ENCODE results near the gene FOXA1. TPM values are rescaled to one million over a fixed set of nuclear protein-coding genes. Genes with fewer than 3 reads are reported as not detected.

FOXA1 gene
- total RNA-seq, 1 experiment from 2014 or later: 0.07 TPM

GRCh38 chr14:37622231-37622923 is 27.3 kb upstream of the FOXA1 start:
- Histone ChIP-seq H3K4ac (ENCODE audit: low read depth, low read length) (no peak overlapping the region), H3K27me3 (ENCODE audit: insufficient read depth, low read length) (peaks cover 16% of the 10 kb centered on the region; the same call in 1 of the 2 replicates), H3K79me2 (ENCODE audit: insufficient read depth, low read length) (no peaks in the 10 kb centered on the region), H2BK20ac (ENCODE audit: low read depth, low read length, poor library complexity, severe bottlenecking) (no peak overlapping the region), H2BK5ac (ENCODE audit: insufficient read length, low read length) (no peak overlapping the region), H2BK12ac (ENCODE audit: insufficient read length, low read depth, low read length) (no peak overlapping the region), H4K8ac (replicated peaks; ENCODE audit: insufficient read length, low read depth, low read length) (no peak overlapping the region), H3K18ac (ENCODE audit: insufficient read length, low read depth, low read length) (no peak overlapping the region), H2BK120ac (ENCODE audit: low read depth, low read length, poor library complexity, severe bottlenecking) (no peak overlapping the region), H2AK5ac (ENCODE audit: insufficient read length, low read length) (no peak overlapping the region), H3K9me3 (ENCODE audit: control insufficient read depth, low read depth, low read length) (no peaks in the 10 kb centered on the region), H3T11ph (ENCODE audit: low read length) (no peak overlapping the region), H3K23me2 (ENCODE audit: insufficient read length, low read depth, low read length, poor library complexity, severe bottlenecking) (peaks cover 9% of the 10 kb centered on the region), H3K9ac (ENCODE audit: extremely low read depth, insufficient read length, low read length) (no peak overlapping the region), H4K5ac (ENCODE audit: insufficient read length, low read depth, low read length) (no peak overlapping the region), H4K20me1 (ENCODE audit: control insufficient read depth, insufficient read depth, insufficient read length) (no peaks in the 10 kb centered on the region), H3K56ac (ENCODE audit: insufficient read length, low read depth, low read length) (no peak overlapping the region), H4K91ac (ENCODE audit: insufficient read length, low read depth, low read length) (no peak overlapping the region), H2AFZ (ENCODE audit: low read length) (no peak overlapping the region), H3K79me1 (ENCODE audit: insufficient read depth, low read depth, low read length, poor library complexity, severe bottlenecking) (no peaks in the 10 kb centered on the region), H3K27ac (ENCODE audit: insufficient read length, low read depth, low read length) (no peak overlapping the region), H2BK15ac (ENCODE audit: low read depth, low read length) (no peak overlapping the region), H3K4me1 (ENCODE audit: insufficient read depth, low read length) (no peaks in the 10 kb centered on the region), H3K23ac (ENCODE audit: insufficient read length, low read depth, low read length) (no peak overlapping the region), H3K14ac (ENCODE audit: insufficient read depth, low read length) (peak overlapping the region; percentile 85), H3K4me2 (ENCODE audit: insufficient read depth, insufficient read length, low read length) (peak overlapping the region; percentile 56)
- peak overlapping the region; percentile 56 to 77 for H3K4me3 Mint-ChIP-seq
- no CpG with 5 or more reads among the region's 81 CpGs for WGBS (ENCODE audit: extremely low coverage, insufficient read length, low lambda C conversion rate)
- H3K27ac Mint-ChIP-seq: no peak overlapping the region
- TF ChIP-seq CTCF (conservative IDR thresholded peaks at IDR 0.05): peak; percentile 27; the same call in 1 of the 3 replicates
- peaks cover 3% of the 10 kb centered on the region in 2 experiments; a peak in 2 of 4 replicates for H3K4me1 Mint-ChIP-seq
- H3K27me3 Mint-ChIP-seq (ENCODE audit: low read depth): peaks cover 78% of the 10 kb centered on the region
- H3K36me3 Mint-ChIP-seq (ENCODE audit: insufficient read depth in 1 of 3, low read depth in 3 of 3): no peaks in the 10 kb centered on the region; a peak in 1 of 7 replicates
- no peaks in the 10 kb centered on the region for H3K9me3 Mint-ChIP-seq
- peak; percentile 60 for DNase-seq
